Endodermal cell (in vitro differentiated cells): ENCODE results near the gene GNA12. TPM values are rescaled to one million over a fixed set of nuclear protein-coding genes. Genes with fewer than 3 reads are reported as not detected.

Experiments used
- DNase-seq: peaks from one replicate; pipeline ENCODE4 v3.0.0-alpha.2; 2017
- H3K27ac ChIP-seq: 2 replicates; pipeline ENCODE4 v1.5.1; 2013; ENCODE audit warnings: mild to moderate bottlenecking, low read depth, low read length, moderate library complexity
- H3K27me3 ChIP-seq: 2 replicates; pipeline ENCODE4 v1.6.1; 2013; ENCODE audit warnings: mild to moderate bottlenecking, low read length, moderate library complexity; ENCODE audit not compliant: insufficient read depth, control insufficient read depth, poor library complexity, severe bottlenecking
- H3K36me3 ChIP-seq: 2 replicates; pipeline ENCODE4 v1.7.0; 2013; ENCODE audit warnings: mild to moderate bottlenecking, low read length, moderate library complexity; ENCODE audit not compliant: control insufficient read depth, insufficient read depth
- H3K4me1 ChIP-seq: one replicate; pipeline ENCODE4 v1.7.0; 2013; ENCODE audit warnings: low read length; ENCODE audit not compliant: control insufficient read depth, insufficient read depth
- H3K4me3 ChIP-seq: 2 replicates; pipeline ENCODE4 v1.5.1; 2013; ENCODE audit warnings: mild to moderate bottlenecking, low read length, moderate library complexity
- H3K9ac ChIP-seq: 2 replicates; pipeline ENCODE4 v1.6.1; 2013; ENCODE audit warnings: mild to moderate bottlenecking, low read length, moderate library complexity; ENCODE audit not compliant: poor library complexity, severe bottlenecking; ENCODE audit errors: extremely low read depth
- H3K9me3 ChIP-seq: 2 replicates; pipeline ENCODE4 v1.6.1; 2013; ENCODE audit warnings: mild to moderate bottlenecking, low read length, moderate library complexity; ENCODE audit not compliant: control insufficient read depth
- H3K27ac Mint-ChIP-seq: 2 replicates; pipeline ENCODE4 v1.8.0; 2020; ENCODE audit warnings: mixed read lengths
- H3K27me3 Mint-ChIP-seq: 2 replicates; pipeline ENCODE4 v1.8.0; 2021; ENCODE audit warnings: mild to moderate bottlenecking, mixed read lengths; ENCODE audit not compliant: insufficient read depth
- H3K36me3 Mint-ChIP-seq: 2 replicates; pipeline ENCODE4 v1.8.0; 2020; ENCODE audit warnings: low read depth, mixed read lengths
- H3K4me1 Mint-ChIP-seq: 2 replicates; pipeline ENCODE4 v1.8.0; 2020; ENCODE audit warnings: mixed read lengths
- H3K4me3 Mint-ChIP-seq: 2 replicates; pipeline ENCODE4 v1.8.0; 2020; ENCODE audit warnings: mild to moderate bottlenecking, moderate library complexity, mixed read lengths
- H3K9me3 Mint-ChIP-seq: 2 replicates; pipeline ENCODE4 v1.8.0; 2020; ENCODE audit warnings: mild to moderate bottlenecking, mixed read lengths
- WGBS, 2 experiments: methylation state at CpG; one replicate each; pipeline versions ENCODE4 v1.1.5 to v1.1.7; 2013; ENCODE audit warnings: missing lambda C conversion rate in 2 of 2, mixed read lengths in 1 of 2; ENCODE audit not compliant: insufficient coverage in 1 of 2, insufficient read length in 1 of 2; 5-methylcytosine and 5-hydroxymethylcytosine counted together
- total RNA-seq, 2 donors: library from RNA; stranded (reverse); fragmentation: NEBNext Ultra II Directional in 1 of 2; extraction: Animal tissue kit (Norgen Biotek cat#: 25700) in 1 of 2; gene quantifications; 2 replicates in 1 of 2; 3 replicates in 1 of 2; pipeline ENCODE4 v1.2.1, GENCODE V29; 2021
- TF ChIP-seq, protein P1 (sequence below): fragments of 200-600 bp; sonication (generic); conservative IDR thresholded peaks from 2 replicates; pipeline ENCODE4 v1.5.0; 2021; ENCODE audit warnings: antibody characterized with exemption, mild to moderate bottlenecking

GNA12 gene
- total RNA-seq, 2 donors from 2014 or later, result 55.0 to 64.7 TPM

DNA sequence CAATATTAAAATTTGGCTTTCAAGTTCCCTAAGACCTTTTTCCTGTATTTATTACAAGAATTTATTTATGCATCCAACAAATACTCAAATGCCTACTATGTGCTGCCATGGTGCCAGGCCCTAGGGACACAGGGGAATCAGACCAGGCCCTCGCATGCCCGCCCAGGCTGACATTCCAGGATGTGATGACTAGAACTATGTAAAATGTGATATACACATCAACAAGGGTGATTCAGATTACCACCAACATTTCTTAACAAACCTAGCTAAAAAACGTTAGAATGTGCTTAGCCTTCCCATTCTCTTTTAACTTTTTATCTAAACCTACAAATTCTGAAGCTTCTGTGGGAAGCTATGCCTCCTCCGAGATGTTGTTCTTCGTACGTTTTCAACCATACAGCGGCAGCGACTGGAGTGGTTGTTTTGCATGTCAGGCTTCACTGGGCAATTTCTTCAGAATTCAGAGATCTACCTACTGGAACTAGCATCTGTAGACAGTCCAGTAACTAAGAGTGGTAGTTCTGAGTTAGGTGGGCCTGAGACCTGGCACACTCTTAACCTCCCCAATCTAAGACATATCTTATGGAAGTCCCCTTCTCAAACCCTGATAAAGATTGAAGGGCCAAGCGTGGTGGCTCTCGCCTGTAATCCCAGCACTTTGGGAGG lies 22.1 kb downstream of the GNA12 start:
- Mint-ChIP-seq H3K9me3 (no peaks in the 10 kb centered on the region), H3K27ac (peak overlapping the region; percentile 86), H3K4me3 (no peak overlapping the region), H3K4me1 (peaks cover 59% of the 10 kb centered on the region), H3K36me3 (peaks cover 10% of the 10 kb centered on the region), H3K27me3 (no peaks in the 10 kb centered on the region)
- DNase-seq, result peak; percentile 45
- Histone ChIP-seq H3K9ac (no peak overlapping the region), H3K4me3 (no peak overlapping the region), H3K27me3 (no peaks in the 10 kb centered on the region), H3K36me3 (peaks cover 12% of the 10 kb centered on the region), H3K27ac (no peak overlapping the region), H3K9me3 (no peaks in the 10 kb centered on the region), H3K4me1 (peaks cover 3% of the 10 kb centered on the region)
- 83 to 88% methylated on average over 5 to 10 of the region's 10 CpGs for WGBS, 2 experiments
- TF ChIP-seq, protein P1, sequence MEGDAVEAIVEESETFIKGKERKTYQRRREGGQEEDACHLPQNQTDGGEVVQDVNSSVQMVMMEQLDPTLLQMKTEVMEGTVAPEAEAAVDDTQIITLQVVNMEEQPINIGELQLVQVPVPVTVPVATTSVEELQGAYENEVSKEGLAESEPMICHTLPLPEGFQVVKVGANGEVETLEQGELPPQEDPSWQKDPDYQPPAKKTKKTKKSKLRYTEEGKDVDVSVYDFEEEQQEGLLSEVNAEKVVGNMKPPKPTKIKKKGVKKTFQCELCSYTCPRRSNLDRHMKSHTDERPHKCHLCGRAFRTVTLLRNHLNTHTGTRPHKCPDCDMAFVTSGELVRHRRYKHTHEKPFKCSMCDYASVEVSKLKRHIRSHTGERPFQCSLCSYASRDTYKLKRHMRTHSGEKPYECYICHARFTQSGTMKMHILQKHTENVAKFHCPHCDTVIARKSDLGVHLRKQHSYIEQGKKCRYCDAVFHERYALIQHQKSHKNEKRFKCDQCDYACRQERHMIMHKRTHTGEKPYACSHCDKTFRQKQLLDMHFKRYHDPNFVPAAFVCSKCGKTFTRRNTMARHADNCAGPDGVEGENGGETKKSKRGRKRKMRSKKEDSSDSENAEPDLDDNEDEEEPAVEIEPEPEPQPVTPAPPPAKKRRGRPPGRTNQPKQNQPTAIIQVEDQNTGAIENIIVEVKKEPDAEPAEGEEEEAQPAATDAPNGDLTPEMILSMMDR, result no peak

DNA sequence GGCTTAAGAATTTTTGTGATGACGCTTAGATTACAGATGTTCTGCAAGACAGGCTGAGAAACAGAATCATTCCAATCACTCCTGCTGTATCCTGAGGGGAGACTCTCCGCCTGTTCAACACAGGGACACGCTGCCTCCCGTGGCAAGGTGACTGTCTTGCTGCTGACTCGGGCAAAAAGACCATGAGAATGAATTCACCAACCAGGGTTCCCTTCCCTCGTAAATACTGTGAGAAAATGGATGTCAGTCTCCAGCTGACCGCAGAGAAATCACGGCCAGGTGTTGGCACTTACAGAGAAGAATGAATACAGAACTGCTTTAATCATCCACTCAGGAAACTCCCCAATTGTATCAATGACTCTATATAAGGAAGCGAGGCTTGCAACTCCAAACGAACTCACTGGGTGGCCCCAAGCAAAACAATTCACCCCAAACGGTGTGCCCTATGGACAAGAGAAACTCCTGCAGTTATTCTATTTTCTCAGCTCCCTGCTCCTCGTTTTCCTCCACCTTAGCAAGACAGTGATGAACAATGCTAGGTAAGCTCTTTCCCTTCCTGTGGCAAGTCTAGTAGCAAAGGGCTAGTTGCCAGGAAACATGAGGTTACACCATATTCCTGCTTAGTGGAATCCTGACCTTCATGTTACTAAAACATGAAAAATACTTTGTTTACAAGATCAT lies 22.8 kb downstream of the GNA12 start:
- H3K4me1 ChIP-seq, result peaks cover 3% of the 10 kb centered on the region
- peak overlapping the region; percentile 20 for H3K4me3 ChIP-seq
- H3K9ac ChIP-seq, result no peak overlapping the region
- Mint-ChIP-seq H3K27ac (peak overlapping the region; percentile 86), H3K4me3 (no peak overlapping the region), H3K4me1 (peaks cover 59% of the 10 kb centered on the region), H3K9me3 (no peaks in the 10 kb centered on the region), H3K27me3 (no peaks in the 10 kb centered on the region), H3K36me3 (peaks cover 6% of the 10 kb centered on the region)
- 45 to 49% methylated on average over 9 to 12 of the region's 12 CpGs for WGBS, 2 experiments
- no peak overlapping the region for H3K27ac ChIP-seq
- H3K27me3 ChIP-seq, result no peaks in the 10 kb centered on the region
- H3K36me3 ChIP-seq, result peaks cover 5% of the 10 kb centered on the region
- H3K9me3 ChIP-seq, result no peaks in the 10 kb centered on the region
- DNase-seq, result peak; percentile 76
- TF ChIP-seq, protein P1, result peak; percentile 35

DNA sequence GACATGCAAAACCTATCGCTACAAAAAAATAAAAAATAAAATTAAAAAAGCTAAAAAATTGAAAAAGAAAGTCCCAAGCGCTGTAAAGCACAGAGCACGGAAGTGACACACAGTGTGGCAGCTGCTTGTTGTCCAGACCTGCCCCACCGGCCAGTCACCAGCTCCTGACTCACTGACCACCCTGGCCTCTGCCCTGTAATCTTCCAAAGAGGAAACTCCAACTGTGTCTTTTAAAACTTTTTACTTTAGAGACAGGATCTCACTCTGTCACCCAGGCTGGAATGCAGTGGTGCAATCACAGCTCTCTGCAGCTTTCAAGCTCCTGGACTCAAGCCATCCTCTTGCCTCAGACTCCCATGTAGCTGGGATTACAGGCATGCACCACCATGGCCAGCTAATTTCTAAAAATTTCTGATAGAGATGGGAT lies 23.6 kb downstream of the GNA12 start:
- Mint-ChIP-seq H3K27me3 (no peaks in the 10 kb centered on the region), H3K27ac (peak overlapping the region; percentile 33), H3K4me3 (no peak overlapping the region), H3K36me3 (peaks cover 1% of the 10 kb centered on the region), H3K4me1 (peaks cover 59% of the 10 kb centered on the region), H3K9me3 (no peaks in the 10 kb centered on the region)
- H3K4me1 ChIP-seq, result peaks cover 3% of the 10 kb centered on the region
- no peaks in the 10 kb centered on the region for H3K27me3 ChIP-seq
- peaks cover 5% of the 10 kb centered on the region for H3K36me3 ChIP-seq
- H3K9me3 ChIP-seq, result no peaks in the 10 kb centered on the region
- H3K27ac ChIP-seq, result no peak overlapping the region
- TF ChIP-seq, protein P1, result no peak
- no peak for DNase-seq
- WGBS, 2 experiments, result 81 to 94% methylated on average over 2 to 3 of the region's 4 CpGs
- no peak overlapping the region for H3K9ac ChIP-seq
- H3K4me3 ChIP-seq, result no peak overlapping the region
